Neural cell (in vitro differentiated cells): ENCODE results near the gene FMO2. TPM values are rescaled to one million over a fixed set of nuclear protein-coding genes. Genes with fewer than 3 reads are reported as not detected.

Experiments
- H2AFZ ChIP-seq: fragments of 200-600, 300-800 bp; sonication (generic), shearing (Covaris generic); 2 replicates; pipeline ENCODE4 v1.6.0; 2014; ENCODE audit warnings: low read depth, mild to moderate bottlenecking, antibody characterized with exemption, low read length, moderate library complexity
- H3F3A ChIP-seq: fragments of 200-600 bp; shearing (Covaris generic); 2 replicates; pipeline ENCODE4 v1.6.1; 2016; ENCODE audit warnings: mild to moderate bottlenecking, moderate library complexity, mixed read lengths, antibody characterized with exemption, low read length; ENCODE audit not compliant: insufficient read depth, poor library complexity, severe bottlenecking
- H3K27ac ChIP-seq: fragments of 200-600, 300-800 bp; sonication (generic), shearing (Covaris generic); 2 replicates; pipeline ENCODE4 v1.5.1; 2014; ENCODE audit warnings: mild to moderate bottlenecking, low read length, moderate library complexity
- H3K27me3 ChIP-seq: fragments of 300-800, 200-600 bp; sonication (generic), shearing (Covaris generic); 2 replicates; pipeline ENCODE4 v1.6.0; 2014; ENCODE audit warnings: mild to moderate bottlenecking, low read depth, low read length, moderate library complexity; ENCODE audit not compliant: insufficient read depth
- H3K36me3 ChIP-seq: fragments of 300-800, 200-600 bp; sonication (generic), shearing (Covaris generic); 2 replicates; pipeline ENCODE4 v1.5.1; 2014; ENCODE audit warnings: mild to moderate bottlenecking, antibody characterized with exemption, low read length, moderate library complexity; ENCODE audit not compliant: insufficient read depth
- H3K4me2 ChIP-seq: fragments of 300-800, 200-600 bp; sonication (generic), shearing (Covaris generic); 2 replicates; pipeline ENCODE4 v1.6.0; 2014; ENCODE audit warnings: mild to moderate bottlenecking, low read length
- H3K4me3 ChIP-seq: fragments of 300-800, 200-600 bp; sonication (generic), shearing (Covaris generic); 2 replicates; pipeline ENCODE4 v1.5.1; 2014; ENCODE audit warnings: mild to moderate bottlenecking, low read length, moderate library complexity
- H3K79me2 ChIP-seq: fragments of 200-600 bp; shearing (Covaris generic); replicated peaks from 2 replicates; pipeline ENCODE4 v1.6.0; 2014; ENCODE audit warnings: mild to moderate bottlenecking, low read length, moderate library complexity; ENCODE audit not compliant: insufficient read depth
- H3K9ac ChIP-seq: fragments of 300-800, 200-600 bp; sonication (generic), shearing (Covaris generic); 2 replicates; pipeline ENCODE4 v1.6.1; 2016; ENCODE audit warnings: mild to moderate bottlenecking, low read length, mixed read lengths
- H3K9me2 ChIP-seq: fragments of 200-600 bp; shearing (Covaris generic); 2 replicates; pipeline ENCODE4 v1.6.1; 2016; ENCODE audit warnings: mild to moderate bottlenecking, low read length, mixed read lengths; ENCODE audit not compliant: insufficient read depth
- H3K9me3 ChIP-seq: fragments of 200-600, 300-800 bp; sonication (generic), shearing (Covaris generic); 2 replicates; pipeline ENCODE4 v1.6.1; 2016; ENCODE audit warnings: mild to moderate bottlenecking, mixed run types, low read length, moderate library complexity, mixed read lengths
- H4K20me1 ChIP-seq: fragments of 200-600 bp; shearing (Covaris generic); 2 replicates; pipeline ENCODE4 v1.6.1; 2016; ENCODE audit warnings: mild to moderate bottlenecking, mixed run types; ENCODE audit not compliant: insufficient read depth
- EP300 ChIP-seq: fragments of 450-650 bp; conservative IDR thresholded peaks from 2 replicates; pipeline ENCODE4 v1.6.1; 2014; ENCODE audit warnings: antibody characterized with exemption, mild to moderate bottlenecking, moderate library complexity; ENCODE audit not compliant: poor library complexity, severe bottlenecking
- EZH2 ChIP-seq: fragments of 200-600, 300-800 bp; shearing (Covaris generic), sonication (generic); IDR thresholded peaks from 2 replicates; pipeline ENCODE4 v1.6.1; 2014; ENCODE audit warnings: antibody characterized with exemption, low read length, borderline replicate concordance, mild to moderate bottlenecking; ENCODE audit not compliant: insufficient read depth, poor library complexity, severe bottlenecking
- MXI1 ChIP-seq: fragments of 450-650 bp; conservative IDR thresholded peaks from 2 replicates; pipeline ENCODE4 v1.6.1; 2014; ENCODE audit warnings: antibody characterized with exemption, mild to moderate bottlenecking; ENCODE audit not compliant: poor library complexity, severe bottlenecking
- POLR2AphosphoS5 ChIP-seq: IDR thresholded peaks from 2 replicates; pipeline ENCODE4 v1.6.1; 2012
- RAD21 ChIP-seq: fragments of 450-650 bp; conservative IDR thresholded peaks from 2 replicates; pipeline ENCODE4 v1.6.1; 2014; ENCODE audit warnings: antibody characterized with exemption, mild to moderate bottlenecking, moderate library complexity
- SMC3 ChIP-seq: fragments of 450-650 bp; conservative IDR thresholded peaks from 2 replicates; pipeline ENCODE4 v1.6.1; 2014; ENCODE audit warnings: antibody characterized with exemption, mild to moderate bottlenecking, moderate library complexity; ENCODE audit not compliant: poor library complexity
- TAF1 ChIP-seq: IDR thresholded peaks from 2 replicates; pipeline ENCODE4 v1.6.1; 2012; ENCODE audit warnings: low read depth
- polyA plus RNA-seq: library from polyadenylated mRNA; depleted of rRNA; stranded (reverse); fragments of >200 nt; gene quantifications from 2 replicates; pipeline ENCODE4 v1.2.3, GENCODE V29; 2014
- TF ChIP-seq, protein P1 (sequence below): fragments of 450-650 bp; IDR thresholded peaks from 2 replicates; pipeline ENCODE4 v1.5.1; 2014; ENCODE audit warnings: antibody characterized with exemption, mild to moderate bottlenecking, moderate library complexity; ENCODE audit not compliant: poor library complexity, severe bottlenecking
- TF ChIP-seq, protein P2 (sequence below): IDR thresholded peaks from 2 replicates; pipeline ENCODE4 v1.6.1; 2012; ENCODE audit warnings: borderline replicate concordance

Gene FMO2
- polyA plus RNA-seq, 1 donor from 2014 or later = not detected

DNA sequence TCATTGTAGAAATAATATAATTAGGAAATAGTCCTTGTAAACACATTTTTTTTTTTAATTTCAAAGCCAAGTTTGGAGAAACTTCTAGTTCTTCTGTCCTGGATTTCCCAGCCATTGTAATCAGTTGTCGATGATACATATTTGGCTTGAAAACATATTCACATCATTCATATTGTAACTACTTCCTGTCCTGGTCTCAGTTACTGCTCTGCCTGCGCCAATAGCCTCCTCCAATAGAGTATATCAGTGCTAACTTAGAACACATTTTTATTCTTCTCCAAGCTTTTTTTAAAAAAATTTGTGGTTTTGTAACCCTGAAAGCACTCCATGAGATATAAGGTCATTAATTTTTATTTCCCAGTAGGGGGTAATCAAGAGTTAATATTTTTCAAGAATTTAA, 46.1 kb upstream of the FMO2 start:
- Histone ChIP-seq H2AFZ (no peak overlapping the region), H3K9ac (no peak overlapping the region), H3K36me3 (no peaks in the 10 kb centered on the region), H3K27ac (no peak overlapping the region), H3K9me3 (no peaks in the 10 kb centered on the region), H3F3A (no peaks in the 10 kb centered on the region), H3K4me3 (no peak overlapping the region), H4K20me1 (no peaks in the 10 kb centered on the region), H3K79me2 (no peaks in the 10 kb centered on the region), H3K27me3 (no peaks in the 10 kb centered on the region), H3K9me2 (no peaks in the 10 kb centered on the region), H3K4me2 (no peak overlapping the region)
- TF ChIP-seq, protein P1, sequence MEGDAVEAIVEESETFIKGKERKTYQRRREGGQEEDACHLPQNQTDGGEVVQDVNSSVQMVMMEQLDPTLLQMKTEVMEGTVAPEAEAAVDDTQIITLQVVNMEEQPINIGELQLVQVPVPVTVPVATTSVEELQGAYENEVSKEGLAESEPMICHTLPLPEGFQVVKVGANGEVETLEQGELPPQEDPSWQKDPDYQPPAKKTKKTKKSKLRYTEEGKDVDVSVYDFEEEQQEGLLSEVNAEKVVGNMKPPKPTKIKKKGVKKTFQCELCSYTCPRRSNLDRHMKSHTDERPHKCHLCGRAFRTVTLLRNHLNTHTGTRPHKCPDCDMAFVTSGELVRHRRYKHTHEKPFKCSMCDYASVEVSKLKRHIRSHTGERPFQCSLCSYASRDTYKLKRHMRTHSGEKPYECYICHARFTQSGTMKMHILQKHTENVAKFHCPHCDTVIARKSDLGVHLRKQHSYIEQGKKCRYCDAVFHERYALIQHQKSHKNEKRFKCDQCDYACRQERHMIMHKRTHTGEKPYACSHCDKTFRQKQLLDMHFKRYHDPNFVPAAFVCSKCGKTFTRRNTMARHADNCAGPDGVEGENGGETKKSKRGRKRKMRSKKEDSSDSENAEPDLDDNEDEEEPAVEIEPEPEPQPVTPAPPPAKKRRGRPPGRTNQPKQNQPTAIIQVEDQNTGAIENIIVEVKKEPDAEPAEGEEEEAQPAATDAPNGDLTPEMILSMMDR = no peak
- TF ChIP-seq POLR2AphosphoS5 (no peak), EP300 (no peak), RAD21 (no peak), EZH2 (no peak), MXI1 (no peak), TAF1 (no peak)

DNA sequence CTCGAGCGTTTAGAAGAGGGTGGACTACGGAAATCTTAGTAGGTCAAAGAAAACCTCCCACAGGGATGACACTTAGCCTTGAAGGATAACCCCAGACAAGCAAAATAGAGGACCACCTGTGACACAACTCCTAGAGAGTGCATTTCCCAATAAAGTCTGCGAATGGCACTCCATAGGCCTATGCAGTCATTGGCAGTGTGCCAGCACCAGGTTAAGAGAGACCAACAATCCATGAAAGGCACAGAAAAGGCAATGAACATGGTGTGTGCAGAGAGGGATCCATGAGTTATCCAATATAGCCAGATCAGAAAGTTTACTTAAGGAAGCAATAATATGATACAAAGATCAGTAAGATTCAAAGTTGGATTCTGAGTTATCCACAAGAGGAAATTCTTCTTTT, 45.2 kb upstream of the FMO2 start:
- no peak overlapping the region for H3K9ac ChIP-seq
- no peaks in the 10 kb centered on the region for H3K9me3 ChIP-seq
- H4K20me1 ChIP-seq = no peaks in the 10 kb centered on the region
- no peaks in the 10 kb centered on the region for H3K27me3 ChIP-seq
- no peaks in the 10 kb centered on the region for H3K79me2 ChIP-seq
- no peak overlapping the region for H2AFZ ChIP-seq
- no peaks in the 10 kb centered on the region for H3F3A ChIP-seq
- H3K36me3 ChIP-seq = no peaks in the 10 kb centered on the region
- no peak overlapping the region for H3K4me3 ChIP-seq
- TF ChIP-seq EP300 (no peak), TAF1 (no peak), SMC3 (no peak), RAD21 (no peak), POLR2AphosphoS5 (no peak), EZH2 (no peak), MXI1 (no peak)
- TF ChIP-seq, protein P1 = no peak
- TF ChIP-seq, protein P2, sequence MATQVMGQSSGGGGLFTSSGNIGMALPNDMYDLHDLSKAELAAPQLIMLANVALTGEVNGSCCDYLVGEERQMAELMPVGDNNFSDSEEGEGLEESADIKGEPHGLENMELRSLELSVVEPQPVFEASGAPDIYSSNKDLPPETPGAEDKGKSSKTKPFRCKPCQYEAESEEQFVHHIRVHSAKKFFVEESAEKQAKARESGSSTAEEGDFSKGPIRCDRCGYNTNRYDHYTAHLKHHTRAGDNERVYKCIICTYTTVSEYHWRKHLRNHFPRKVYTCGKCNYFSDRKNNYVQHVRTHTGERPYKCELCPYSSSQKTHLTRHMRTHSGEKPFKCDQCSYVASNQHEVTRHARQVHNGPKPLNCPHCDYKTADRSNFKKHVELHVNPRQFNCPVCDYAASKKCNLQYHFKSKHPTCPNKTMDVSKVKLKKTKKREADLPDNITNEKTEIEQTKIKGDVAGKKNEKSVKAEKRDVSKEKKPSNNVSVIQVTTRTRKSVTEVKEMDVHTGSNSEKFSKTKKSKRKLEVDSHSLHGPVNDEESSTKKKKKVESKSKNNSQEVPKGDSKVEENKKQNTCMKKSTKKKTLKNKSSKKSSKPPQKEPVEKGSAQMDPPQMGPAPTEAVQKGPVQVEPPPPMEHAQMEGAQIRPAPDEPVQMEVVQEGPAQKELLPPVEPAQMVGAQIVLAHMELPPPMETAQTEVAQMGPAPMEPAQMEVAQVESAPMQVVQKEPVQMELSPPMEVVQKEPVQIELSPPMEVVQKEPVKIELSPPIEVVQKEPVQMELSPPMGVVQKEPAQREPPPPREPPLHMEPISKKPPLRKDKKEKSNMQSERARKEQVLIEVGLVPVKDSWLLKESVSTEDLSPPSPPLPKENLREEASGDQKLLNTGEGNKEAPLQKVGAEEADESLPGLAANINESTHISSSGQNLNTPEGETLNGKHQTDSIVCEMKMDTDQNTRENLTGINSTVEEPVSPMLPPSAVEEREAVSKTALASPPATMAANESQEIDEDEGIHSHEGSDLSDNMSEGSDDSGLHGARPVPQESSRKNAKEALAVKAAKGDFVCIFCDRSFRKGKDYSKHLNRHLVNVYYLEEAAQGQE = no peak
- H3K27ac ChIP-seq = no peak overlapping the region
- no peak overlapping the region for H3K4me2 ChIP-seq
- H3K9me2 ChIP-seq = no peaks in the 10 kb centered on the region
